GM12874 (cell line): ENCODE measurements around the gene SCRT2.

ENCODE experiments used
- TF ChIP-seq, protein P1 (sequence below): IDR thresholded peaks from 2 replicates; pipeline ENCODE4 v1.5.1; 2011; ENCODE audit warnings: low read depth, mild to moderate bottlenecking, control low read depth, low read length, moderate library complexity; ENCODE audit not compliant: insufficient read depth

SCRT2 gene

DNA sequence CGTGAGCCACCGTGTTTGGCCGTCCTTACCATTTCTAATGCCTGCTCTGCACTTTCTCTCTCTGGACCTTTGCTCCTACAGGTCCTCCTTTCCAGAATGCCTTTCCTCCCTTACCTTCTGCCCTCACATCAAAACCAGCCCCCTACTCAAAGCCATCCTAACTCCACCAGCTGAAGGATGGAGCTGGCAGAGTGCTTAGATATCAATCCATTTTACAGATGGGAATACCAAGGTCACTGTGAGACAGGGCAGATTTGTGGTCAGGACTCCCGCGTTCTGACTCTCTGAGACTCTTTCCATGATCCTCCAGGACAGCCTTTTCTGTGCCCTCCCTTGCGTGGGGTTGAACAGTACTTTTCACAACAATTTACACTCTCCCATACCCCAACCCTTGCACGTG lies 41.7 kb upstream of the SCRT2 start:
- TF ChIP-seq, protein P1, sequence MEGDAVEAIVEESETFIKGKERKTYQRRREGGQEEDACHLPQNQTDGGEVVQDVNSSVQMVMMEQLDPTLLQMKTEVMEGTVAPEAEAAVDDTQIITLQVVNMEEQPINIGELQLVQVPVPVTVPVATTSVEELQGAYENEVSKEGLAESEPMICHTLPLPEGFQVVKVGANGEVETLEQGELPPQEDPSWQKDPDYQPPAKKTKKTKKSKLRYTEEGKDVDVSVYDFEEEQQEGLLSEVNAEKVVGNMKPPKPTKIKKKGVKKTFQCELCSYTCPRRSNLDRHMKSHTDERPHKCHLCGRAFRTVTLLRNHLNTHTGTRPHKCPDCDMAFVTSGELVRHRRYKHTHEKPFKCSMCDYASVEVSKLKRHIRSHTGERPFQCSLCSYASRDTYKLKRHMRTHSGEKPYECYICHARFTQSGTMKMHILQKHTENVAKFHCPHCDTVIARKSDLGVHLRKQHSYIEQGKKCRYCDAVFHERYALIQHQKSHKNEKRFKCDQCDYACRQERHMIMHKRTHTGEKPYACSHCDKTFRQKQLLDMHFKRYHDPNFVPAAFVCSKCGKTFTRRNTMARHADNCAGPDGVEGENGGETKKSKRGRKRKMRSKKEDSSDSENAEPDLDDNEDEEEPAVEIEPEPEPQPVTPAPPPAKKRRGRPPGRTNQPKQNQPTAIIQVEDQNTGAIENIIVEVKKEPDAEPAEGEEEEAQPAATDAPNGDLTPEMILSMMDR: no peak

DNA sequence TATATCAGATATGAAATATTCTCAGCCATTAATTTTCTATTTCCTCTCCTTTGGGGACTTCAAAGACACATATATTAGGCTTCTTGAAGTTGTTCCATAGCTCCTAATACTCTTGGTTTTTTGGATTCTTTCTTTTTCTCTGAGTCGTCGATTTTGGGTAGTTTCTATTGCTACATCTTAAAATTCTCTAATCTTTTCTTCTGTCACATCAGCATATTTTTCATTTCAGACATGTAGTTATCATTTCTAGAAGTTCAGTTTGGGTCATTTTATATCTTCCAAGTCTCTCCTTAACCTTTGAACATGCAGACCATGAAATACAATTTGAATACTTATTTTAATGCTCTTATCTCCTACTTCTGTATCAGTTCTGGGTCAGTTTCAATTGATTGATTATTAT lies 38.9 kb upstream of the SCRT2 start:
- TF ChIP-seq, protein P1: no peak

DNA sequence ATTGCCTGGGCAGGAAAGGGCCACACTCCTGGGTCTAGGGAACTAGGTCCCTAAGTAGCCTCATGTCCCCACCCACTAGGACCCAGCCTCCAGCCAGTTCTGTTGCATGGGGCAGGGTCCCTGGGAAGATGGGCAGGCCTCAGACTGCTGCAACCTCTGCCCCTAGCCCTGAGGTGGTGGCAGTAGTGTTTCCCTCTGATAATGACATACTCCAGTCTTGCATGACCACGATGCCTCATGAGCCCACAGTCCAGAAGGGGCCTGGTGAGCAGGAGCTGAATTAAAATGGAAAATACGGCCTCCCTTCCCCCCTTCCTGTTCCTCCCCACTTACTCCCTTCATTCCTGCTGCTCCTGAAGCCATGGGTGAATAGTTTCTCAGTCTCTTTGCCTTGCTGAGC lies 36.0 kb upstream of the SCRT2 start:
- TF ChIP-seq, protein P1: no peak

DNA sequence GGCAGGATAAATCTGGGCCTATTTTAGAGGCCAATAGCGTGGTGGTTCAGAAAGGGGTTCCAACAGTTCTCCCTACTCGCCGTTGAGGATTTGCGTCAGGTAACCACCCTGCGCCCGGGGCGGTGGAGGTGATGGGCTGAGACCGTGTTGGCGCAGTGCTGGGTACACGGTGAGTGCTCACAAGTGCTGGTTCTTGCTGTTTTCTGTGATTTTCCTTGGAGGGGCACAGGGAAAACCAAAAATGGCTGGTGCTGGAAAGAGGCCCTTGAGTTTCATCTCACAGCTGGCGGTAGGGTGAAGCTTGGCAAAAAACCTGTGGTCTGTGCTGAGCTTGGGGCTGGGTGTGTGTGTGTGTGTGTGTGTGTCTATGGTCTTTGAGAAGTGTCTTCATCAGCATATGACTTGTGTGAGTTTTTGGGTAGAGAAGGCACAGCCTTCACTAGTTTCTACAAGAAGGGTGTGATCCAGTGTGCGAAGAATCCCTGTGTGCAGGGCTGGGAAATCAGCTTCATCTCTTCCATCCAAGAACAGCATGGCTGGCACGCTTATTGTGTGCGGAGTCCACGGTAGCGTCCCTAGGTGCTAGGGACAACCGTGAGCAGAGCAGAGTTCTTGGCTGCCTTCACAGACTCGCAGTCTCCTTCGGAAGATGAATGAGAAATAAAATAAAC lies 35.3 kb upstream of the SCRT2 start:
- TF ChIP-seq, protein P1: no peak

DNA sequence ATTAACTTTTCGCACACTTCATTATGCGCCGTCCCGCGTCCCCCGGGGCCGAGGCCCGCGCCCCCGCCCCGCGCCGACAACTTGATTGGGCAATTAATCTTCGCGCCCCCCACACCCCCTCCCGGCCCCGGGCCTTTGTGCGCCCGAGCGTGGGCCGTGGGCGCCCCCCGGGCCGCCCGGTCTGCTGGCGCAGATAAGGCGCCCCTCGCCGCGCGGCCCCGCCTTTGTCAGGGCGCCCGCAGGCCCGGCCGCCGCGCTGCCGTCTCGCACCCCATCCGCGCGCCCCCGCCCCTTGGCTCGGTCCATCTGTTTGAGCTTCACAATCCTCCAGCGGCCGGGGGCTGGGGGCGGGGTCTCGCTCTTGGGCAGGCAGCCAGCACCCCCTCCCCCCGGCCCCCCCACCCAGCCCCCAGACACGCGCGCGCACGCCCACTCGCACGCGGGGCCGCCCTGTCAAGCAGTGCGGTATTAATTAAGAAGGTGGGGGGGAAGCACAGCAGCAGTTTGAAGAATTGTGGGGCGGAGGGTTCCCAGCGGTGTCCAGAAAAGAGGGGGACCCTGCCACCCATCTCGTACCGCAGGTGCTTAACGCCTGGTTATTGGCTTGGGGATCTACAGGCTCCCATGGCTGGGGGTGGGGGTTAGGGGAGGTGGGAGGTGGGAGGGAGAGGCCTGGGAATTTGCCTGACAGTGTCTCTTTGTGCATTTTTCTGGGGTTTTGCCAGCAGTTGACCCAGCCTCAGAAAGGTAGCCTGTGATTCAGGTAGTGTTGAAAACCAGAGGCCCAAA lies 34.6 kb upstream of the SCRT2 start:
- TF ChIP-seq, protein P1: no peak

DNA sequence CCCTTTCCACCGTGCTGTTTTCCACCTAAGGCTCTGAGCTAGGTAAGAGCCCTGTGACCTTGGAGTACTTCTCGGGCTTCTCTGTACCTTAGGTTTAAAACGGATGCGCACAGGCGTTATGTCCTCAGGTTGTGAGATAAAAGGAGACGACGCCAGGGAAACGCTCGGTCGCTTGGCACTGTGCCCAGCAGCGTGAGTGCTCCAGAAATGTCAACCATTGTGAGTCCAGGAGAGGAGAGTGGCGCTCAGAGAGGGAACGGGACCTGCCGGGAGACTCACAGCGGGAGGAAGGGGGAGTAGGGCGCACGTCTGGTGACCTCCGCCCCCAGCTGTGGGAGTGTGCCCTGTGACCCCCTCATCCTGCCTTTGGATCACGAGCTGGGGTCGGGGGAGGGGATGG lies 33.8 kb upstream of the SCRT2 start:
- TF ChIP-seq, protein P1: no peak

DNA sequence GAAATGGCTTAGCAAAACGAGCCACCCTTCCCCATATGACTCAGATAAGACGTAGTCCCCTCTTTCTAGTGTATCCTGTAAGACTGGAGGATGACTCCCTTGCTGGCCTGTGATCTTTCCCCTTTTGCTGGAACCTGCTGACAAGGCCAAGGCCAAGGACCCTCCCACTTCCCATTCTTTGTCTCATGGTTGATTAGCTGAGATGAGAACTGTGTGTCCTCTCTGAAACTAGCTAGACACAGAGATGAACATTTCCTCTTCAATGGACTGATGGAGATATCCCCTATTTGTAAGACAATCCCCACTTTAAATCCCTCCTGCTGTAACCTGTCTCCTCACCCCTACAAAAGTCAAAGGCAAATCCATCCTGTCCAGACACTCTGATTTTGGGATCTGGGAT lies 33.4 kb upstream of the SCRT2 start:
- TF ChIP-seq, protein P1: no peak
